Fibroblast of peridontal ligament (primary cell): ENCODE measurements around the gene CHRNG.

Experiments
- DNase-seq: peaks from one replicate; pipeline ENCODE4 v3.0.0-alpha.2; 2010; ENCODE audit errors: extremely low read depth

The CHRNG gene, protein sequence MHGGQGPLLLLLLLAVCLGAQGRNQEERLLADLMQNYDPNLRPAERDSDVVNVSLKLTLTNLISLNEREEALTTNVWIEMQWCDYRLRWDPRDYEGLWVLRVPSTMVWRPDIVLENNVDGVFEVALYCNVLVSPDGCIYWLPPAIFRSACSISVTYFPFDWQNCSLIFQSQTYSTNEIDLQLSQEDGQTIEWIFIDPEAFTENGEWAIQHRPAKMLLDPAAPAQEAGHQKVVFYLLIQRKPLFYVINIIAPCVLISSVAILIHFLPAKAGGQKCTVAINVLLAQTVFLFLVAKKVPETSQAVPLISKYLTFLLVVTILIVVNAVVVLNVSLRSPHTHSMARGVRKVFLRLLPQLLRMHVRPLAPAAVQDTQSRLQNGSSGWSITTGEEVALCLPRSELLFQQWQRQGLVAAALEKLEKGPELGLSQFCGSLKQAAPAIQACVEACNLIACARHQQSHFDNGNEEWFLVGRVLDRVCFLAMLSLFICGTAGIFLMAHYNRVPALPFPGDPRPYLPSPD

DNA sequence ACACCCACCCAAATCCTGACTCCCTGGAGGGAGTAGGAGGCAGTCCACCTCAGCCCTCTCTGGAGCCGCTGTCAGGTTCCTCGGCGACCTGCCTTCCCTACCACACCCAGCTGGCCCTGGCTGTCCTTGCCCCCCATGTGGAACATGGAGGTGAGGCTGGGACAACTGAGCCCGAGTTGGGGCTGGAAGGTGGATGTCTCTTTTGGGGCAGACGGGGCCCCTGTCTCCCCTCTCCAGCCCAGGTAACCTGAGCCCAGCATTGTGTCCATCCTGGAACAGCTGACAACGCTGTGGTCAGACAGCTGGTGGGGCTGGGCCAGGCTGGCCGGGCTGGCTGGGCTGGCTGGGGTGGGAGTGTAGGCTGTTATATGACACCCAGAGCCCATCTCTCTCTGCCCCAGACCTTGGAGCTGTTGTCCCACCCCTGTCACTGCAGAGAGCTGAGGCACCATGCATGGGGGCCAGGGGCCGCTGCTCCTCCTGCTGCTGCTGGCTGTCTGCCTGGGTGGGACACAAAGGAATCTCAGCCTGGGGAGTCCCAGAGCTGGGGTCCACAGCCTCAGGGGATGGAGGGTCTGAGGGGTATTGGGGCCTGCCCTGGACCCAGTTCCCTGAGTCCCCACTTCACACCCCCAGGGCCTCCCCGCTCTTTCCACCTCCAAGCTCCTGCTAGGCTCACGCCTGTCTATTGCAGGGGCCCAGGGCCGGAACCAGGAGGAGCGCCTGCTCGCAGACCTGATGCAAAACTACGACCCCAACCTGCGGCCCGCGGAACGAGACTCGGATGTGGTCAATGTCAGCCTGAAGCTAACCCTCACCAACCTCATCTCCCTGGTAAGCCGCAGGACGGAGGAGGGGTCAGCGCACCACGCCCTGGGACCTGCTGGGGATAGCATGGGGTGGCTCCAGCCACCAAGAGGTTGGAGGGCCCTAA, at the start of gene CHRNG:
TSS of gene CHRNG (plus strand) at position 395 of the 934 bp plus-strand sequence. CDS start at position 451, 56 bp downstream.
- no peak for DNase-seq

GRCh38 chr2:232490221-232491138, 49.0 kb upstream of the CHRNG start:
- DNase-seq: no peak

GRCh38 chr2:232491139-232491780, 48.2 kb upstream of the CHRNG start:
- no peak for DNase-seq

GRCh38 chr2:232492236-232492848, 47.1 kb upstream of the CHRNG start:
- DNase-seq: no peak

GRCh38 chr2:232492963-232493700, 46.4 kb upstream of the CHRNG start:
- no peak for DNase-seq

GRCh38 chr2:232493701-232494474, 45.6 kb upstream of the CHRNG start:
- no peak for DNase-seq

DNA sequence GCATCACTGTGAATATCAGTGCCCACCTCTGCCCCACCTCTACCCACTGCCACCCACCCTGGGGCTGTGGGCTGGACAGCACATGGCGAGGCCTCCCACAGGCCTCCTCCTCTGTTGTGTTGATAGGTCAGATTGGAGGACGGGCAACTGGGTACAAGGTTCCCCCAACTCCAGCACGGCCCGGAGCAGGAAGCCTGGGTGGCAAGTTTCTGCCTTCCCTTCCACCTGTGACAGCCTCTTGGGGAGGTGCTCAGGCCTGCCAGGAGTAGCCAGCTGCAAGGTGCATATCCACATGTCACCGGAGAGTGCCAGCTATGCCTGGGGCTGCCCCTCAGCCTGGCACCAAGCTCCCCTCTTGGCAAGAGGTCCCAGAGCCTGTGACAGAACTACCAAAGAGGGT, 45.0 kb upstream of the CHRNG start:
- no peak for DNase-seq

- DNase-seq: no peak
Measured at GRCh38 chr2:232495292-232495691, 44.2 kb upstream of the CHRNG start.

GRCh38 chr2:232496501-232497270, 42.8 kb upstream of the CHRNG start:
- no peak for DNase-seq

DNA sequence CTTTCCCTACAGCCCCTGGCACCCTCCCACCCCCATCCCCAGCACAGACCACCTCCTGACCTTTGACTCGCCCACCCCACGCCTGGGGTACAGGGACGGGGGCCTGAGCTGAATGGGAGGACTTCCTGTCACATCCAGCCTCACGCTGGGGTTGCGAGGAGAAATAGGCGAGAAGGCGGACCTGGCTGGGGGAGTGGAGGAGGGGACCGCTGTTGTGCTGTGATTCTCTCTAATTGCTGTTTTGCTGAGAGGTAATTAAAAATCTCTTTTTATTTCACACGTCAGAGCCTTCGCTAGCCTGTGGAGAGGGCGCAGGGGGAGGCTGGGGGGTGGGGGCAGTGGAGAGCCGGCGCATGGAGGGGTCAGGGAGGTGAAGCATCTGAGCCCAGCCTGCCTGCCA, 42.1 kb upstream of the CHRNG start:
- DNase-seq: no peak

DNA sequence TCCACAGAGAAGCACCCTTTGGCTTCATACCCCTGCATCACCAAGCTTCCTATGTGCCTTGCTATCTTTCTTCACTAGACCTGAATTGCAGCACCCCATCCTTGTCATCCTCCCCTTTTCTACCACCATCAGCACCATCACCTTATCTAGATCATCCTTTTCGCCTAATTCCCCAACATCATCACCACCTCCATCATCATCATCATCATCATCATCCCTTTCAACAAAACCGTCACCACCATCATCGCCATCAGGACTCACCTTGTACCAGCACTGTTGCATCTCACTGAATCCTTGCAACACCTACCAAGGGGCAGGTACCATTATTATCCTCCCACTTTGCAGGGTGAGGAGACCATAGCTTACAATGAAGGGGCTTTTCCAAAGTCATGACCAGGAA, 41.0 kb upstream of the CHRNG start:
- no peak for DNase-seq

- no peak for DNase-seq
Measured at GRCh38 chr2:232501331-232501771, 38.1 kb upstream of the CHRNG start.

GRCh38 chr2:232501794-232502390, 37.6 kb upstream of the CHRNG start:
- no peak for DNase-seq

DNA sequence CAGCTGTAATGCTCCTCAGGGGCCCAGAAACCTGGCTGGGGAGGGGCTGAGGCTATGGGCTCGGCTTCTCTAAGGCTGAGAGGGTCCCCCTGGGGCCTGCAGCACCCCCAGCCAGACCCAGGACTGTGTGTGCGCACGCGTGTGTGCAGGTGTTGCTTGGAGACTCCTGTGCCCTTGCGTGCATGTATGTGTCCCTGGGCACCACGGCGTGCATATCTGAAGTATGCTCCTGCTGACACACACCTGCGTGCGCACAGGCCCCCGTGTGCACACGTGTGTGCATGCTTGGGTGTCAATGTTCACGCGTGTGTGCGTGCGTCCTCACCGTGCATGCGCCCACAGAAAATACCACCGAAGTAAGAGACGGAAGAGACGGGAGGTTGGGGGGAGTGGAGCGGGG, 37.0 kb upstream of the CHRNG start:
- DNase-seq: no peak

DNA sequence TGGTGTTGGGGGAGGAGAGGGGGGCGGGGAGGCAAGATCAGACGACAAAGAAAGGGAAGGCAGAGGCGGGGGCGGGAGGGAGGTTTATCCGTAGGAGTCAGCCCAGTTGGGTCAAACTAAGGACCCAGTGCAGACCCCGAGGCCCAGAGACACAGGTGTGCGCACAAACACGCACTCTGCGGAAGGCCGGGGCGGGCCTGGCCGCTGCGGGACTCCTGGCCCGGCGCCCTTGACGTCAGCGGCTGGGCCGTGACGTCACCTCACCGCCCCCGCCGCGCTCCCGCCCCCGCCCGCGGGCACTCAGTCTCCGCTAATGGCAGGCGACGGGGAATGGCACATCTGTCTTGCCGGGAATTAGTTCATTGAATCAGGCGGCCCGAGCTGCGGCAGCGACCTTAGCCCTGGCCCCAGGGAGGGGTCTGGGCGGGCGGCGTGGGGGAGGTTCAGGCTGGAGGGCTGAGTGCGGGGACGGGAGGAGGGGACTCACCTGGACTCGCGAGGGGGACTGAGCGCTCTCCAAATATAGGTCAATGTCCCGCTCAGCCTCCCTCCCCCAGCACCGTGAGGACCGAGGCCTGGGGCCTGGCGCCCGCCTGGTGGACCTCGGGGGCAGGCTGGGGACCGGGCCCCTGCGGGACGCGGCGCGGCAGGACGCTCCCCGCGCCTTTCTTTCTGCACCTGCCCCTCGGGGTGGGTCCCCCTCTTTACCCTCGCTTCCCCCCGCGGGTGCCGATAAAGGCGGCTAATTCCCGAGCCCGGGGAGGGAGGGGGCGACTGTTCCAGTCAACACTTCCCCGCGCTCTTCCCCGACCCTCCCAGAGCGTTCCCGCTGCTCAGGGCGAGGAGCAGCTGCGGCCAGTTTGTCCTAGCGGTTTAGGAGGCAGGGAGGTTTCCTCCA, 36.3 kb upstream of the CHRNG start:
- DNase-seq: peak; percentile 12

DNA sequence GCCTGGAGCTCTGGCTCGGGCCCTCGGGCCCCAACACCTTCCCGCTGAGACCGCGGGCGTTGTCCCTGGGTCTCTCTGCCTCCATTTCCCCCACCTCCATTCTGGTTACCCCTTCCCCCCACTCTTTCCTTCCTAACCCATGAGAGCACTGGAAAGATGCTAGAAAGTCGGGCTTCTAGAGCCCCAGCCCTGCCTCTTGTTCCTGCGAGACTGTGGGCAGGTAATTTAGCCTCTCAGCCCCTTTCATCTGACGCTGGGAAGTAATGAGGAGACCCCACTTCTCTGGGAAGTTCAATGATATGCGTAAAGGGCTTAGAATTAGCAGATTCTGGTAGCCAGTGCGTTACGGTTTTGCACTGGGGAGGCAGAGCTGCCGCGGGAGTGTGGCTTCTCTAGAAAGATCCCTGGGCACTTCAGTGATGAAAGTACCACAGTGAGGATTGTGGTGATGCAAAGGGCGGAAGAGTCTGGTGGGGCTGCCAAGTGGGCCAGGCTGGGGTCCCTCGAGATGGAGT, 35.6 kb upstream of the CHRNG start:
- DNase-seq: no peak
